NCI-H2107 (cell line): ENCODE data around the gene PRSS12.
"Not testable (repeated sequence)": the region's sequence is repeated elsewhere in the genome, so short reads cannot be mapped to it uniquely, and the experiment has no call there.

Source experiments
- DNase-seq: peaks from one replicate; lab custom pipeline; 2025; lab: John Stamatoyannopoulos, UW

PRSS12 gene

GRCh38 chr4:118278473-118279274 lies 74.1 kb downstream of the PRSS12 start:
- peak; percentile 73 for DNase-seq

- DNase-seq, result no peak
These were observed 75.6 kb downstream of the PRSS12 start for GRCh38 chr4:118277243-118277642.

GRCh38 chr4:118276580-118276979 lies 76.2 kb downstream of the PRSS12 start:
- DNase-seq, result no peak

DNA sequence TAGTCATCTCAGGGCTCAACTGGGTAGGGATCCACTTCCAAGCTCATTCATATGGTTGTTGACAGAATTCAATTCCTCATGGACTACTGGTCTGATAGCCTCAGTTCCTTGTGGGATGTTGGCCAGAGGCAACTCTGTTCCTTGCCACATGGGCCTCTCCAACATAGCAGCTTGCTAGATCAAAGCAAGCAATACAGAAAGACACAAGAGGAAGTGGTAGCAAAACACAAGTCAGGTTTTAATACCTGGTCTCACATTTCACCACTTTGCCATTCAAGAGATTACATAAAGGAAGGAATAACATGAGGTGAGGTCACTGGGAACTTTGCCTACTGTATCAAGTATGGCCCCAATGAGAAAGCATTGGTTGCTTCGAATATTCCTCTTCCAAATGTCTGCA lies 79.2 kb downstream of the PRSS12 start:
- DNase-seq, result no peak

- DNase-seq, result no peak
These were observed 81.0 kb downstream of the PRSS12 start for GRCh38 chr4:118271788-118272187.

- no peak for DNase-seq
These were observed 82.3 kb downstream of the PRSS12 start for GRCh38 chr4:118270492-118270891.

- DNase-seq, result no peak
These were observed 84.0 kb downstream of the PRSS12 start for GRCh38 chr4:118268780-118269179.

GRCh38 chr4:118266145-118266496 lies 86.7 kb downstream of the PRSS12 start:
- DNase-seq, result not testable (repeated sequence)

DNA sequence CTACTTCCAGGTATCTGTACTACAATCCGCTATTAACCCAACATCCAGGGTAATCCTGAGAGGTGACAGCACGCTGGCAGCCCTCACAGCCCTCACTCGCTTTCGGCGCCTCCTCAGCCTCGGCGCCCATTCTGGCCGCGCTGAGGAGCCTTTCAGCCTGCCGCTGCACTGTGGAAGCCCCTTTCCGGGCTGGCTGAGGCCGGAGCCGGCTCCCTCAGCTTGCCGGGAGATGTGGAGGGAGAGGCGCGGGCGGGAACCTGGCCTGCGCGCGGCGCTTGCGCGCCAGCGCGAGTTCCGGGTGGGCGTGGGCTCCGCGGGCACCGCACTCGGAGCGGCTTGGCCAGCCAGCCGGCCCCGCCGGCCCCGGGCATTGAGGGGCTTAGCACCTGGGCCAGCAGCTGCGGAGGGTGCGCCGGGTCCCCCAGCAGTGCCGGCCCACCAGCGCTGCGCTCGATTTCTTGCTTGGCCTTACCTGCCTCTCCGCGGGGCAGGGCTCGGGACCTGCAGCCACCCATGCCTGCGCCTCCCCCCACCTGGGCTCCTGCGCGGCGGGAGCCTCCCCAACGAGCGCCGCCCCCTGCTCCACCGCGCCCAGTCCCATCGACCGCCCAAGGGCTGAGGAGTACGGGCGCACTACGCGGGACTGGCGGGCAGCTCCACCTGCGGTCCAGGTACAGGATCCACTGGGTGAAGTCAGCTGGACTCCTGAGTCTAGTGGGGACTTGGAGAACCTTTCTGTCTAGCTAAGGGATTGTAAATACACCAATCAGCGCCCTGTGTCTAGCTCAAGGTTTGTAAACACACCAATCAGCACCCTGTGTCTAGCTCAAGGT lies 87.3 kb downstream of the PRSS12 start:
- no peak for DNase-seq

DNA sequence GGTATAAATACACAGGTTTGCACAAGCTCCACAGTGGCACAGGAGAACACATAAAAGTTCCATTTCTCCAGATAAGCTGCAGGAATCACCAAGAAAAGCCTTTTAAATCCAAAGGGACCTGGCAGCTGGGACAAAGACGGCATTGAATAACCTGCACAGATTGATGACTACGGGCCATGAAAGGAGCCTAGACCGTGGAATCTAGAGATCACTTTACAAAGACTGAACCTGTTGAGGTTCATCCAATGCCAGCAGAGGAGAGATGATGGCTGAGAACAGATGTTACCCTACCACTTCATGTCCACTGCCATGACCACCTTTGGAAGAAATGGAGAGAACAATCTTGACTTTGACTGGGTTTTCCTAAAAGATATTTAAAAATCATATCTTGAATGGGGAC lies 88.7 kb downstream of the PRSS12 start:
- DNase-seq, result no peak

DNA sequence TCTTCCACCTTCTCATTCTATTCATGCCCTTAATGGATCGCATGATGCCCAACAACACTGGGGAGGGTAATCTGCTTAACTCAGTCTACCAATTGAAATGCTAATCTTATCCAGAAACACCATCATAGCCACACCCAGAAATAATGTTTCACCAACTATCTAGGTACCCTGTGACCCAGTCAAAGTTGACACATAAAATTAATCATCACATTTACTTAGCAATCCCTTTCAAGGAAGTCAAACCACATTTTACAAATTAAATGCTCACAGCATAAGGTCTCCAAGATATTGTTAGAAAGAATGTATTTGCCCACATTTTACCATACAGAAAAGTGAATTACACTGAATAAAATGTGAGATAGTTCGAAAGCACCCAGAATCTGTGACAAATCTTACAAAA lies 92.5 kb downstream of the PRSS12 start:
- no peak for DNase-seq

GRCh38 chr4:118259111-118259510 lies 93.7 kb downstream of the PRSS12 start:
- DNase-seq, result no peak

DNA sequence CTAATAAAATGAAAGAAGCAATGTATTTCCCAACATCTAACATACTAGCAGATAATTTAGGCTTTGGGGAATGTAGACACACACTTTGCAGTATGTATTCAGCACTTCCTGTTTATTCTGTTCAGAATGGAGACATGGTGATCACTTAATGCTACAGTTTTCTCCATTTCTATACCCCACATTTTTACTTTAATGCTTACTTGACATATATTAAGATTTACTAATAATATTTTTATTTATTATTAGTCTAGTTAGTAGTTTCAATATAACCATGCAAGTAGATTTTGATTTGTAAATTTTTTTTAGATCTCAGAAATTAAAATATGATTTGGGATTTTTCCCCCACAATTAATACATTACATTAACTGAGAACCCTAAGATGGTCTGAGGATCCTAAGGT lies 98.4 kb downstream of the PRSS12 start:
- DNase-seq, result no peak

DNA sequence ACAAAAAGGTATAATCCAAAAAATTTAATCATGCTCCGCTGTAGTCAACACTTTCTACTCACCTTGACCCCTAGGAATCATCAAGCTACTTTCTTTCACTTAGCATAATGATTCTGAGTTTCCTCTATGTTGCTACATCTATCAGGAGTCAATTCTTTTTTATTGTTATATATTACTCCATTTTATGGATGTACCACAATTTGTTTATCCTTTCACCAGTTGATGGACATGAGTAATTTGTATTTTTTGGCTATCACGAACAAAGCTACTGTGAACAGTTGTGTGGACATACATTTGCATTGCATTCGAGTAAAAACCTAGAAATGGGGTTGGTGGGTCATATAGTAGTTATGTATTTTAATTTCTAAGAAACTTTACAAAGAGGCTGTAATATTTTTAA lies 102.9 kb downstream of the PRSS12 start:
- no peak for DNase-seq

DNA sequence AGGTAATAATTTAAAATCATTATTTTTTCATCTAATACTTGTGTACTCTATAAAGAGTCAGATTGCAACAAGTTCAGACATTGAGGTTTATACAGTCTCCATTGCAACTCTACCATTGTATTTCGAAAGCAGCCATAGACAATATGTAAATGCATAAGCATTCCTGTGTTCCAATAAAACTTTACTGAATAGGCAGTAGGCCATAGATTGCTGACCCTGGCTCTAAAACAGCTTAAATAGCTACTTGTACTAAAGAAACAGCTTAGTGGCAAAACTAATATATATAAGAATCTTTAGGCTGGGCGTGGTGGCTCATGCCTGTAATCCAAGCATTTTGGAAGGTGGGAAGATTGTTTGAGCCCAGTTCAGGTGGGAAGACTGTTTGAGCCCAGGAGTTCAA lies 115.3 kb downstream of the PRSS12 start:
- no peak for DNase-seq

GRCh38 chr4:118235566-118236120 lies 117.2 kb downstream of the PRSS12 start:
- no peak for DNase-seq
